SH-SY5Y (cell line): Measurements from ENCODE around the gene METTL3.

Source experiments
- GATA2 ChIP-seq: IDR thresholded peaks from 2 replicates; pipeline ENCODE4 v1.6.1; 2011; ENCODE audit warnings: mild to moderate bottlenecking, low read depth, low read length
- GATA3 ChIP-seq: IDR thresholded peaks from 2 replicates; pipeline ENCODE4 v1.6.1; 2011; ENCODE audit warnings: low read depth, mild to moderate bottlenecking, low read length, moderate library complexity

The METTL3 gene

GRCh38 chr14:21510735-21511657 lies at the start of gene METTL3:
TSS of gene METTL3 (minus strand) at chr14:21511340. CDS start at chr14:21511223, 117 bp downstream.
- no peak for TF ChIP-seq GATA2

GRCh38 chr14:21558703-21559170 lies 47.6 kb upstream of the METTL3 start:
- TF ChIP-seq GATA2 (no peak), GATA3 (no peak)

GRCh38 chr14:21557084-21557901 lies 46.2 kb upstream of the METTL3 start:
- TF ChIP-seq GATA3 = no peak
- TF ChIP-seq GATA2 = no peak

- no peak for TF ChIP-seq GATA2
- no peak for TF ChIP-seq GATA3
Measured at GRCh38 chr14:21556378-21557083, 45.4 kb upstream of the METTL3 start.

- TF ChIP-seq GATA2 = no peak
- TF ChIP-seq GATA3 = no peak
Measured at GRCh38 chr14:21553266-21553665, 42.1 kb upstream of the METTL3 start.

- TF ChIP-seq GATA2 (no peak), GATA3 (no peak)
Measured at GRCh38 chr14:21543963-21544362, 32.8 kb upstream of the METTL3 start.

- no peak for TF ChIP-seq GATA2
- no peak for TF ChIP-seq GATA3
Measured at GRCh38 chr14:21543521-21543960, 32.4 kb upstream of the METTL3 start.

GRCh38 chr14:21541413-21542074 lies 30.4 kb upstream of the METTL3 start:
- TF ChIP-seq GATA2 = no peak
- no peak for TF ChIP-seq GATA3

- TF ChIP-seq GATA2 (no peak), GATA3 (no peak)
Measured at GRCh38 chr14:21539189-21539940, 28.2 kb upstream of the METTL3 start.

- no peak for TF ChIP-seq GATA3
- no peak for TF ChIP-seq GATA2
Measured at GRCh38 chr14:21537090-21537424, 25.9 kb upstream of the METTL3 start.

GRCh38 chr14:21536418-21537089 lies 25.4 kb upstream of the METTL3 start:
- TF ChIP-seq GATA2 (no peak), GATA3 (no peak)

- TF ChIP-seq GATA3 (no peak), GATA2 (no peak)
Measured at GRCh38 chr14:21535545-21536417, 24.6 kb upstream of the METTL3 start.
